ENCODE measurements around the gene VTI1A.
"Not testable (repeated sequence)": the region's sequence is repeated elsewhere in the genome, so short reads cannot be mapped to it uniquely, and the experiment has no call there.

Gene VTI1A

DNA sequence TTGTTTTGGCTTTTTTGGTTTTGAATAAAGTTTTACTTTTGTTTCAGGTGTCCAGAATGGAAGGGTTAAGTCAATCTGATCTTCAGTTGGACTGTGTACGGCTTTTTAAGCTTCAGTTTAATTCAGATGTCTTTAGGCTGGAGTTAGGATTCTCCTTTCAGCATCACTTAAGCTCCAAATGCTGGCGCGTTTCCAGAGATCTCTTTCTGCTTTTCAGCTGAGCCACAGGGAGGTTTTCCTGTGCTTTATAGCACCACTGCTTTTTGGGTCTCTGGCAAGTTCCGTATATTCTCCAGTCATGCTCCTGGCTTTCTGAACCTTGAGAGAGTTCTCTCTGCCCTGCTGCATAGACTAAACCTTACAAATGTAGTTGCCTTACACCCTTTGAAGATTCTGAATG lies 60.0 kb downstream of the VTI1A start:
- no peak for DNase-seq (ENCODE audit: low read depth)

DNA sequence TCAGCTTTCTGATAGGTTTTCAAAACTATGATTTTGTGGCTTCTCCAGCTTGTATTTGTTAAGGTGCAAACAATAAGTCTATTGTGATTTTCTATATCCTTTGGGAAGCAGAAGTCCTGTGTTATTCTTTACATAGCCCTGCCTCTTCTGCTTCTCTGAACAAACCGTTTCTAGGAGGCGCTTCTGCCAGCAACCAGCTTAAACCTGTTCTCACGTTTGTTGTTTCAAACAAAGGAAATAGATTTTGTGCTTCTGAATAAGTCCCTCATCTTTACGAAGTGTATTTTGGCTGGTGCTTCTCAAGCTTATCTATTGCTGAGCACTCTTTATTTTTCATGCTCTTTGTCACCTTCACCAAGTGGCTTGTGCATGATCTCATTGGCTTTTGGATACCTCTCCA lies 61.0 kb downstream of the VTI1A start:
- no peak for DNase-seq (ENCODE audit: low read depth)

DNA sequence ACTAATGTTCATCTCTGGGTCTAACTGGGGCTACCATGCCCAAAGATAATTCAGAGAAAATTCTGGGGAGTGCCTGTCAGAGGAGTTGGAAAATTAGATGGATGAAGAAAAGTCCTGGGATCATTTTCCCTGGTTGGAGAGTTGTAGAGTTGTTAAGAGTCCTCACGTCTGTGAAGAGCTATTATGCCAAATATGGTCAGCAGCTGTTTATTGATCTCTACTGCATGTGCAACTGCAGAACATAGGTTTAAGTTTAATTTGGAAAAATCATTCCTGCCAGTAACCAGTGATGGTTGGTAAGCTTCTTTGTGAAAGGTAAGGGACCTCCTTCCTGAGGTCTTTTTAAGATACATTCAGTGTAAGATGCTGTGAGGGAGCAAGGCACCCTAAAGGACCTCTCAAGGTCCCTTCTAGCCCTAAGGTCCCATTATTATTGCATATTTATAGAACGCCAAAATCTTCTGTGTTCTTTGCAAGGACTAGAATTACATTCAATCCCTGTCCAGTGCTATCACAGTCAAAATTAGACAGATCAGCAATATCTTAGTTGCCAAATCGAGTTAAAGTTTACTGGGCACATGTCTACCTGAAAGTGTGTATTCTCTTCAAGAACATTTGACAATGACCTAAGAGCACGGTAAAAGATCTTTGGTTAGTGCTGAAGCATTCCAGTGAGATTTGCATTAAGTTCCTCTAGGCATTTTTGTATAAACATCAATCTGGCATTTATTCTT lies 62.7 kb downstream of the VTI1A start:
- no peak for DNase-seq (ENCODE audit: low read depth)

DNA sequence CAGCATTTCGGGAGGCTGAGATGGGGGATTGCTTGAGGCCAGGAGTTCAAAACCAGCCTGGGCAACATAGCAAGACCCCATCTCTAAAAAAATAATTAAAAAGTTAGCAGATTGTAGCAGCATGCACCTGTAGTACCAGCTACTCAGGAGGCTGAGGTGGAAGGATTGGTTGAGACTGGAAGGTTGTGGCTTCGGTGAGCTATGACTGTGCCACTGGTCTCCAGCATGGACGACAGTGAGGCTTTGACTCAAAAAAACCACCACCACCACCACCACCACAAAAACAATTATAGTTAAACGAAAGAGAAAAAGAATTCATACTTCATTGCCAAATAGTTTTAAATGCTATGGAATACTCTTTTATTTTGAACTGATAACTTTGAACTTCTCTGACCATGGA lies 63.4 kb downstream of the VTI1A start:
- no peak for DNase-seq (ENCODE audit: low read depth)

DNA sequence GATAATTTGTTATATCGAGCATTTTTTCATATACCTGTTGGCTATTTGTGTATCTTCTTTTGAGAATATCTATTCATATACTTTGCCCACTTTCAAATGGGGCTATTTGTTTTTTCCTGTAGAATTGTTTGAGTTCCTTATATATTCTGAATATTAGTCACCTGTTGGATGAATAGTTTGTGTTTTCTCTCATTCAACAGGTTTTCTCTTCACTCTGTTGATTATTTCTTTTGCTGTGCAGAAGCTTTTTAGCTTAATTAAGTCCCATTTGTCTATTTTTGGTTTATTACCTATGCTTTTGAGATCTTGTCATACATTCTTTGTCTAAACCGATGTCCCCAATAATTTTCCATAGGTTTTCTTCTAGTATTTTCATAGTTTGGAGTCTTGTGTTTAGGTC lies 65.3 kb downstream of the VTI1A start:
- no peak for DNase-seq (ENCODE audit: low read depth)

DNA sequence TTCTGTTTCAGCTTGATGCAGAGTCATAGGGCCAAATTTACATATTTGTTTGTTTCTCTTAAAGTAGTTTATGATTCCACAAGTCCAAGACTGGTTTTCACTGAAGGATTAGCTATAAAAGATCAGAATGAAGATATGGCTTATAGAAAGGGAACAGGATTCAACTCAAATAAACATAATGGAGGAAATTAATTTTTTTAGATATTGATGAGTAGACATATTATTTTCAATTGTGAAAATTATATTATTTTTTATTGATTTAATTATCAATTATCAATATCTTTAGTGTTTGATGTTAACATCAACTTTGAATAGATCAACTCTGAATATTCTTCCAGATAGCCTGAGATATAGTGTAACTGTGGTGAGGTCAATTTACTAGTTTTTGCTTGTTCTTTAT lies 68.1 kb downstream of the VTI1A start:
- no peak for DNase-seq (ENCODE audit: low read depth)

DNA sequence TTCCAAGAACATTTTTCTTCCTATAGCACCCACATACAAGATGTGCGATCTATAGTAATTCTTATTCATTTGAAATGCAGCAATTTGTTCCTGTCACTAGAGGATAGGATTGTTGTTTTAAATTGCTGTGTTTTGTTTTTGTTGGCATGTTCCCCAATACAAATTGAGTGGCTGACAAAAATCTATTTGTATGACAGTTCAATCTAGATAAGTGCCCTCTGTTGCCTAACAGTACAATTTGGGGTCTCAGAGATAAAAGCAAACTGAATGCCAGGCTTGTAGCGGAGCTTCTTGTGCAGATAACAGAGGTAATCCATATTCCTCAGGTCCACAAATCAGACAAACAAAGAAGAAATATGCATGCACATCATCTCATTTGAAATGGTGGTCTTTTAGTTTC lies 68.8 kb downstream of the VTI1A start:
- no peak for DNase-seq (ENCODE audit: low read depth)

DNA sequence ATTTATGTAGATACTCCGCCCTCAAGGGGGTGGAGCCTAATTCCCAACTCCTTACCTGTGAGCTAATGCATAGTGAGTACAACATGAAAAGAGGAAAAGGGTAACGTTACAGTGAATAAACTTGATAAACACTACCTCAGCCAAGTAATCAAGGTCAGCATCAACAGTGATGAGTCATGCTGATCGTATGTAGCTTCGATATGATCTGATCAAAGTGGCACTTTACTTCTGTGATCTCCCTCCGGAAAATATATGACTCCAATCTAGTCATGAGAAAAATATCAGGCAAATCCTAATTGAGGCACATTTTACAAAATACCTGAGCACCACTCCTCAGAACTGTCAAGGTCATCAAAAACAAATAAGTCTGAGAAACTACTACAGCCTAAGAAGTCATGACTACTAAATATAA lies 70.4 kb downstream of the VTI1A start:
- no peak for DNase-seq (ENCODE audit: low read depth)

DNA sequence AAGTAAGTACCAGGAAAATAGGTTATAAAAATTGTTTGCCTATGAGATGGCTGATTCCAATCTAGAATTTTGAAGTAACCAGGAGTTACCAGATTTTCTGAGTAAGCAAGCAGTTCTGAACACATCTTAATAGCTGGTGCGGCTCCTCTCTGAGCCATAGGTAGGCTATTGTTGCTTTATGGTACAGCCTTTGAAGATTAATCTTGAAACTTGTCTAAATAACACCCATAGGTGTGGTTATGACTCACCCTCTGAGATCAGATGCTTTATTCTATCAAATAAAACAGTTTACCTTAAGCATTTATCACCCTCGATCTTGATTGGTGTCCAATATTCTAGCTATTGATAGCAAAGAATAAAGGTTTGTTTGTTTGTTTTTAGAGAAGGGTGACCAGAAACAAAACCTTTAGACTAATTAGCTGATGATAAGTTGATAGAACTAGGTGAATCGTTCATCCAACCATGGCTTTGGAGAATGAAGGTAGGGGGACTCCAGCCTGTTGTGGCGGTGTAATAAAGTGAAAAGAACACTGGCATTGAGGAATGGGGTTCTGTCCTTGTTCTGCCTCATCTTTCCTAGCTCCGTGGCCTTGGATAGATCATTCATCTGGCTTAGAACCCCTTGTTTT lies 72.2 kb downstream of the VTI1A start:
- no peak for DNase-seq (ENCODE audit: low read depth)

DNA sequence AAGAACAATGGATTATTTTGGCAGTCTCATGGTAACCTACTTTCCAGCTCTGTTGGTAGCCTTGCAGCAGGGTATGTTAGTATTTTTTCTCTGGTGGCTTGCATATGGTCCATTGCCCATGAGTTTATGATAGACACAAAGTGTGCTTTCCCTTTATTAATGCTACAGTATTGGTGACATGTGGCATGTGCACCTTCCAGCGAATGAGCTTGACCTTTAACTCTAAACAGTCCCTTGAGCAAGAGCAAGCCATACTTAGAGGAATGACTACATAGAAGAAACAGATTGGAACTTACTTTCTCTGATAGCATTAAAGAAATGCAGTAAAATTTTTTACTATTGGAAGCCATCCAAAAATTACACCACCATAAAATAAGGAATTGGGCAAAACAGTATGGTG lies 73.9 kb downstream of the VTI1A start:
- no peak for DNase-seq (ENCODE audit: low read depth)

DNA sequence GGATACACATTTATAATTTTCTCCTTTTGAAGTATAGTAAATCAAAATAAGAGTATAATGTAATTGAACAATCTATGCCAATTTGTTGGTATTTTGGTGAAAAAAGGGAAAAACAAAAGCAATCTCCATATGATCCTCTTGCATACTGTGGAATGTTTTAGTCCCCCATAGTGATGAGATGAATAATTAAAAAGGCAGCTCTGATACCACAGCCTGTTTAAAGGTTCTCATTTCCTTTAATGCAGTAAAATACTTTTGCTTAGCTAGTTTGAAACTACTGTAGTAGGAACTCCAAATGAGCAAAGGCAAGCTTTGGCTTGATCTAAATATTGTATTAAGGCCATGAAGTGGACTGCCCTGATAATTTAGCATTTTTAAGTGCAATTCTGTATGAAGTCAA lies 77.6 kb downstream of the VTI1A start:
- DNase-seq (ENCODE audit: low read depth): no peak

DNA sequence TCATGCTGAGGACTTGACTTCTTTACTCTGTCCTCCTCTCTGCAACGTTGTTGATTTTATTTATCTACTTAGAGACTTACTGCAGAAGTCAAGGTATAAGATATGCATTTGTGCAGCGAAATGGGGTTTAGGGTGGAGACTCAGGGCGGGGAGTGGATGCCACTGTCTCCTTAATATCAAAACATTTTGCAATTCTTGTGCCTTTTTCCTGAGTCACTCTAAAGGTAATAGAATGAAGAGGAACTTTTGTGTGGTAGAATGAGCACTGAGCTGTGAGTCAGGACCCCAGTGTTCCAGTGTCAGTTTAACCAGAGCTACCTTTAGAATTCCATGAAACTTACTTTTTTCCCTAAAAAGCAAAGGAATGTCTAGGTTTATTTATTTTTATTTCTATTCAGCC lies 78.2 kb downstream of the VTI1A start:
- DNase-seq (ENCODE audit: low read depth): no peak

DNA sequence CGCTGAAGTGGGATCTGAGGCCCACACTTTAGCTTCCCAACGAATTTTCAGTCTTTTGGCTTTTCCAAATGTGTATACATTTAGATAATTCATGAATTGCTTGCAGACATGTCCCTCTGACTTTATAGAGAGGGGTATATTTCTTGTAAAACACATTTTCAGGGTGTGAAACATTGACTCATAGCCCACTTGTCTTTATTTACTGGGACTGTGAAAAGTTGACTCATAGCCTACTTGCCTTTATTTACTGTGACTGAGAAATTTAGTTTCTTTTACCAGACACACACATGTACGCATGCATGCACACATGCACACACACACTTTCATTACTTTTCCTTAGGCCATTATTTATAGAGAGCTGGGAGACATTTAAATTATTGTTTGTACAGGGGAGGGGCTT lies 79.1 kb downstream of the VTI1A start:
- no peak for DNase-seq (ENCODE audit: low read depth)

DNA sequence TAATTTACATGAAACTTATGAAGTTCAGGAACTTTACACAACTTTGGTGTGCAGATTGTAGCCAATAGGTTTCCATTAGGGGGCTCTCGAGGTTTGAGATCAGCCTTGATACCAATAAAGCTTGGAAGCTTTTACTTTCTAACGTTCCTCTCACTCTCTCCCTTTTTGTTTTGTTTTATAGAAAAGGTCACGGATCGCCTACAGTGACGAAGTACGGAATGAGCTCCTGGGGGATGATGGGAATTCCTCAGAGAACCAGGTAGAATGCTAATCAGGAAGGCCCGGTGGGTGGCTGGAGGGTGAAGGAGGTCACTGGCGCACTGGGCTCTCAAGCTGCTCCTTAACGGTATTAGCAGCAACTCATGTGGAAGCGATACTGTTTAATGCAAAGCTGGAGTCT lies 79.9 kb downstream of the VTI1A start:
- no peak for DNase-seq (ENCODE audit: low read depth)

DNA sequence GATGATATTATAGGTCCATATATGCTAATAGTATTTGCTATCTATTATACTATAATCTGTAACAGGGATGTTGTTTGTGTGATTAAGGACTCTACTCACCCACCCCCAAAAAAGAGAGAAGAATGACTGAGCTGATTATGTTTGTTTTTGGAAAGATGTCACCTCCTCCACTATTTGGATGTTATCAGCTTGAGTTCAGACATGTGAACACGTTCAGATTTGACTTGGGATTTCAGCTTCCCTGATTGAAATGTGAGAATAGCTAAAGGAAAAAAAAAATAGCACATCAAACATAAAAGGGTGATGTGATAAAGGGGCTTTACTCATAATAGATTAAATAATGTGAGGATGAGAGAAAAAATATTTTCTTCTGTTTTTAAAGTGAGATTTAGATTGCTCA lies 81.2 kb downstream of the VTI1A start:
- no peak for DNase-seq (ENCODE audit: low read depth)

DNA sequence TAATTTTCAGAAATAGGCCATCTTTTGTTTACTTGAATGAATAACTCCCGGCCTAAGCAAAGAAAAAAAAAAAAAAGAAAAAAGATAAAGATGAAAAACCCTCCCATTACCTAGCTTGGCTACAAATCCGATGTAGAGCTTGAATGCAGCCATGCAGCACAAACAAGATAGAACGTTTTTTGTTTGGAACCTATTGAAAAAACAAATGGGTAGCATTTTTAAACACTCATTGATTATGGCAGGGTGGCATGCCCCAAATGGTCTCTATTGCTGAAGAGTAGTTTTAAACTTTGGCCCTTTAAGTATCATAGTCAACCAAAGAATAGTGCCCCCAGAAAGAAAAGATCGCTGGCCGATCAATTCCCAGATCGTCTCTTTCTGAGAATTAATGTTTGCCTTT lies 84.4 kb downstream of the VTI1A start:
- no peak for DNase-seq (ENCODE audit: low read depth)

DNA sequence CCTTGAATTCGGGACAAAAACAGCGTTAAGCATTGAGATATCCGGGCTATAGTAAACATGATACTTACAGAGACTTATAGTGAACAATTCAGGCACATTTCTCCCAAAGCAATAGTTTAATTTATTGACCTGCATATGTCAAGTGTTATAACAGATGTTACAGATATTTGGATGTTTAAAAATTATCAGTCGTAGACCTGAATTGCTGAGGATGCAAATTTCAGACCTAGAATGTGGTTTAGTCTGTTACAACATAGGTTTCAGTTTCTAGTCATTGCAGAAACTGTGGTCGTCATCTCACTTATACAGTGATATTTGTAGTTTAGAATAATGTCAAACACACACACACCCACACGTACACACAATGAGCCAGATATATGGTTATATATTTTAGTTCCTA lies 85.2 kb downstream of the VTI1A start:
- DNase-seq (ENCODE audit: low read depth): no peak

DNA sequence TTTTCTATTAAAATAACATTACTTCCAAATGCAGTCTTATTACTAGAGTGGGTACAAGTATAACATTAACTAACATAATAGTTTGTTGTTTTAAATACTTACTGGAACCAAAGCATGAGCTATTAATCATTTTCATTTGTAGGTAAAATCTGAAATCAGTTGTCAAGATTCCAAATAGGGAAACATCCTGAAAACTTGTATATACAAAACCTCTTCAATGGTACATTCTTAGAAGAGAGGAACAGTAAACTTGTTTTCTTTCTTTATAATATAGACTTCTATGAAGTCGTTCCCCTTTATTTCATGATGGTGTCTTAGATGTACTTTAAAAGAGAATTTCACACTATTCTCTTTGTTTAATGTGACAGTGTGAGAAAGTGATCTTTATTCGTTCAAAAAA lies 85.9 kb downstream of the VTI1A start:
- no peak for DNase-seq (ENCODE audit: low read depth)

DNA sequence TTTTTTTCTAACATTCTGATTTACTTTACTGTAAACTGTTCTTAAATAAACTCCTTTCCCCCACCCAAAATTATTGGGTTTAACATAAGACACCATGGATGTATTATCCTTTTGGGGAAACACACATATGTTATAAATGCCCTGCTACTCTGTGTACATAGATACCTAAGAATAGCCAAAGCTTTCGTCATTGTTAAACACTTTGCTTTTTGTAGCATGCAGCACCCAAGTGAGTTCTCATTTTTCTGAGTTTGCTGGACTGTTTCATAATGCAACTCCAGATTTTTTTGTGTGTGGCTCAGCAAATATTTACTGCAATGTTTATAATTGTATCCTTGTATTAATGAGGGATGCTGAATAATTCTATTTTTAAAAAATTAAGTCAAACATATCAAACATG lies 86.9 kb downstream of the VTI1A start:
- no peak for DNase-seq (ENCODE audit: low read depth)

DNA sequence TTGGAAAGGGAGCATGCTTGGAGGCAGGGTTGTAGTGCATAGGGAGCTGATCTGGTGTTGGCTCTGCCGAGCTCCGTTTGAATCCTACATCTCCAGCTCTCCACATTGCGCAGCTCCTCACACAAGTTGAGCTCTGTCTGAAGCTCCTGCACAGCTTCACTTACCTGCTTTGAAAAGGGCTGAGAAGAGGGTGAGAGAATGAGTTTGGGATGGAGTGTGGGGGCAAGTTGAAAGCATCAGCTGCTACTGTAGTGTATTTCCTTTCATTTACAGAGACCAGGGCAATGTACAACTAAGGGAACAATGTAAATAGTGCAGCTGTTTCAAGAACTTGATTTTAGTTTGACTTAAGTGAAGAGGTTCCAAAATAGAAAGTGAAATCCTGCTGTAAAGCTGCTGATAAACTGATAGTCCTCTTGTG lies 88.5 kb downstream of the VTI1A start:
- no peak for DNase-seq (ENCODE audit: low read depth)

DNA sequence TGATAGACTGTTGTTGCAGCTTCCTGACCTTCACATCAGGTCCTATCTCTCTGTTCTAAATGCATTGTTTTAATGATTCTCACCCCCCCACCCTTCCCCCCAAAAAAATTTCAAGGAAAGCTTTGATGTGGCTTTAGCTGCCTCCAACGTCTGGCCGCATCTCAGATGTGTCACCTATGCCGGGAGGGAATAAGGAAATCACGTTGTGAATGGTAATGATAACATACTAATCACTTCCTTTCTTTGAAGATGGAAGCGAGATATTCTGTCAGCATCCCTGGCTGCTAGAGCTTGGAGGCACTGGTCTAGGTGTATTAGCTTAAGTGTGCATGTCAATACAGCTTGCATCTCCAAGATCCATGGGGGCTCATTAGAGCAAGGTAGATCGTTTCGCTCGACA lies 89.6 kb downstream of the VTI1A start:
- no peak for DNase-seq (ENCODE audit: low read depth)

DNA sequence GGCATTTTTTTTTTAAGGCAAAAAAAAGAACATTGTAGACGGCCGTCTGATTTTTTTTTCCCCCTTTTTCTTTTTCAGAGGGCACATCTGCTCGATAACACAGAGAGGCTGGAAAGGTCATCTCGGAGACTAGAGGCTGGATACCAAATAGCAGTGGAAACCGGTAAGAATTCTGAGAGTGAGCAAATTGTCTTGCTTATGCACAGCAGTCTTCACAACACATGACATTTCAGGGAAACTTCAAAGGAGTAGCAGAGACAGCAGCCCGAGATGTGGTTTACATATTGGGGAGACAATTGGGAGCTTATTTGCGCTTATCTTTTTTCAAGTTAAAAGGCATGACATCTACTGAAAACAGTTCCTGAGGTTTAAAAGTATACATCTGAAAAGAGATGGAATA lies 91.2 kb downstream of the VTI1A start:
- no peak for DNase-seq (ENCODE audit: low read depth)

DNA sequence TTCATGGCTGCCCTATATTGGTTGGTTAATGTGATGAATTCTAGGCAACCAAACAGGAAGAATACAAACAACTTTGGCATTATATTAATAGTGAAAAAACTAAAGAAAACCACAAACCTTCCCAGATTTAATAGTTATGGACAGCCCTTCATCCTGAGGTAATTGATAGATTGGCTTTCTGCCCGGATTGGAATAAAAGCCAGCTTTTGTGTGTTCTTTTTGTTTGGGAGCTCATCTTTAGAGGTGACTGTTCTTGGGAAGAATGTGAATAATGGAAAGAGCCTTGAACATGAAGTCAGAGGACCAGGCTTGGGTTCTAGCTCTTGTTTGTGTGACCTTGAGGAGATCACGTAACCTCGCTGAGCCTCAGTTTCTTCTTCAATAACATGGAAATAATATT lies 92.3 kb downstream of the VTI1A start:
- DNase-seq (ENCODE audit: low read depth): no peak

DNA sequence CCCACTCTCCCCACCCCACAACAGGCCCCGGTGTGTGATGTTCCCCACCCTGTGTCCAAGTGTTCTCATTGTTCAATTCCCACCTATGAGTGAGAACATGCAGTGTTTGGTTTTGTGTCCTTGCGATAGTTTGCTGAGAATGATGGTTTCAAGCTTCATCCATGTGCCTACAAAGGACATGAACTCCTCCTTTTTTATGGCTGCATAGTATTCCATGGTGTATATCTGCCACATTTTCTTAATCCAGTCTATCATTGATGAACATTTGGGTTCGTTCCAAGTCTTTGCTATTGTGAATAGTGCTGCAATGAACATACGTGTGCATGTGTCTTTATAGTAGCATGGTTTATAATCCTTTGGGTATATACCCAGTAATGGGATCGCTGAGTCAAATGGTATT lies 95.8 kb downstream of the VTI1A start:
- not testable (repeated sequence) for DNase-seq (ENCODE audit: low read depth)
